HepG2 (cell line): ENCODE results near the gene CDC42SE1. TPM values are rescaled to one million over a fixed set of nuclear protein-coding genes. Genes with fewer than 3 reads are reported as not detected.

ENCODE experiments used
- AGO1 ChIP-seq: fragments of 200-400 bp; formaldehyde crosslinking; IDR thresholded peaks from 2 replicates; pipeline ENCODE4 v1.6.1; 2017; ENCODE audit warnings: mild to moderate bottlenecking, low read depth, low read length, moderate library complexity; ENCODE audit not compliant: poor library complexity, severe bottlenecking
- CEBPB ChIP-seq: IDR thresholded peaks from 2 replicates; pipeline ENCODE4 v1.6.1; 2011; ENCODE audit warnings: low read depth, low read length, improper control_type of control experiment, borderline replicate concordance
- FOSL2 ChIP-seq: sonication (generic); formaldehyde crosslinking; IDR thresholded peaks from 2 replicates; pipeline ENCODE4 v1.4.0; 2020; ENCODE audit warnings: missing genetic modification reagents
- HNF4A ChIP-seq: sonication (generic); formaldehyde crosslinking; IDR thresholded peaks from 2 replicates; pipeline ENCODE4 v1.4.0; 2020; ENCODE audit warnings: missing genetic modification reagents
- MED8 ChIP-seq: sonication (generic); formaldehyde crosslinking; IDR thresholded peaks from 2 replicates; pipeline ENCODE4 v1.8.1; 2023; ENCODE audit warnings: mild to moderate bottlenecking, missing genetic modification reagents; ENCODE audit not compliant: insufficient replicate concordance
- NR2F2 ChIP-seq: IDR thresholded peaks from 2 replicates; pipeline ENCODE4 v1.6.1; 2012; ENCODE audit warnings: low read depth, inconsistent platforms, borderline replicate concordance
- PHF21A ChIP-seq: sonication (generic); formaldehyde crosslinking; IDR thresholded peaks from 2 replicates; pipeline ENCODE4 v1.5.0; 2020; ENCODE audit warnings: mild to moderate bottlenecking, missing genetic modification reagents
- RAD21 ChIP-seq: fragments of 450-650 bp; formaldehyde crosslinking; IDR thresholded peaks from 2 replicates; pipeline ENCODE4 v1.5.0; 2020; ENCODE audit warnings: mild to moderate bottlenecking
- THRA ChIP-seq: sonication (generic); formaldehyde crosslinking; IDR thresholded peaks from 2 replicates; pipeline ENCODE4 v1.4.0; 2020; ENCODE audit warnings: missing genetic modification reagents, borderline replicate concordance
- TMF1 ChIP-seq: sonication (generic); formaldehyde crosslinking; IDR thresholded peaks from 2 replicates; pipeline ENCODE4 v1.8.1; 2022; ENCODE audit warnings: low read depth, missing genetic modification reagents
- TOPORS ChIP-seq: sonication (generic); formaldehyde crosslinking; IDR thresholded peaks from 2 replicates; pipeline ENCODE4 v1.8.0; 2023; ENCODE audit warnings: mild to moderate bottlenecking, missing genetic modification reagents
- ZNF143 ChIP-seq: sonication (generic); formaldehyde crosslinking; IDR thresholded peaks from 2 replicates; pipeline ENCODE4 v1.4.0; 2020; ENCODE audit warnings: missing genetic modification reagents
- ZNF224 ChIP-seq: sonication (generic); formaldehyde crosslinking; IDR thresholded peaks from 2 replicates; pipeline ENCODE4 v1.5.0; 2020; ENCODE audit warnings: mild to moderate bottlenecking, missing genetic modification reagents
- ZNF253 ChIP-seq: sonication (generic); formaldehyde crosslinking; IDR thresholded peaks from 2 replicates; pipeline ENCODE4 v1.8.0; 2022; ENCODE audit warnings: mild to moderate bottlenecking, missing genetic modification reagents, borderline replicate concordance
- ZNF382 ChIP-seq: sonication (generic); formaldehyde crosslinking; IDR thresholded peaks from 2 replicates; pipeline ENCODE4 v1.5.0; 2020; ENCODE audit warnings: missing genetic modification reagents, mild to moderate bottlenecking, borderline replicate concordance
- ZNF432 ChIP-seq: sonication (generic); formaldehyde crosslinking; IDR thresholded peaks from 2 replicates; pipeline ENCODE4 v1.5.0; 2020; ENCODE audit warnings: missing genetic modification reagents, mild to moderate bottlenecking, borderline replicate concordance
- ZNF691 ChIP-seq: sonication (generic); formaldehyde crosslinking; IDR thresholded peaks from 2 replicates; pipeline ENCODE4 v1.4.0; 2020; ENCODE audit warnings: missing genetic modification reagents, low read depth, mild to moderate bottlenecking, borderline replicate concordance
- polyA plus RNA-seq, 8 experiments: library from polyadenylated mRNA; depleted of rRNA in 3 of 8; stranded (reverse) in 7 of 8; unstranded in 1 of 8; fragments of >200 nt; fragmentation: Illumina TruSeq in 4 of 8; extraction: Trizol in 4 of 8; gene quantifications; 2 replicates each; pipeline versions ENCODE4 v1.2.1 to v1.2.3, GENCODE V29; 2011 to 2016; ENCODE audit warnings: low read depth in 4 of 8, missing spikeins in 1 of 8, mixed read lengths in 1 of 8; ENCODE audit not compliant: insufficient read depth in 1 of 8
- total RNA-seq, 5 experiments: library from RNA; depleted of rRNA; stranded (reverse); fragments of >200 nt; fragmentation: Illumina TruSeq; extraction: Trizol; gene quantifications; 2 replicates each; pipeline ENCODE4 v1.2.3, GENCODE V29; 2016; ENCODE audit warnings: low read depth in 1 of 5
- TF ChIP-seq, protein P1 (sequence below): sonication (generic); formaldehyde crosslinking; IDR thresholded peaks from 2 replicates; pipeline ENCODE4 v1.4.0; 2020; ENCODE audit warnings: missing genetic modification reagents
- TF ChIP-seq, protein P2 (sequence below): sonication (generic); formaldehyde crosslinking; IDR thresholded peaks from 2 replicates; pipeline ENCODE4 v1.5.0; 2020; ENCODE audit warnings: mild to moderate bottlenecking, missing genetic modification reagents
- TF ChIP-seq, protein P3 (sequence below): sonication (generic); formaldehyde crosslinking; IDR thresholded peaks from 2 replicates; pipeline ENCODE4 v1.5.1; 2020; ENCODE audit warnings: missing genetic modification reagents, mild to moderate bottlenecking, borderline replicate concordance
- TF ChIP-seq, protein P4 (sequence below): sonication (generic); formaldehyde crosslinking; IDR thresholded peaks from 2 replicates; pipeline ENCODE4 v1.8.1; 2023; ENCODE audit warnings: missing genetic modification reagents, mild to moderate bottlenecking, borderline replicate concordance

Gene CDC42SE1
- total and polyA plus RNA-seq, 2 of the 13 experiments (the other 11 are each of a cell fraction or from before 2014, with no cell fraction given) = 17.6 to 17.9 TPM

- TF ChIP-seq TOPORS (CRISPR knock-in tag) = no peak
- no peak for TF ChIP-seq AGO1
- no peak; the same call in 1 of the 2 replicates for TF ChIP-seq NR2F2
- TF ChIP-seq FOSL2 (CRISPR knock-in tag) = peak; percentile 63
- TF ChIP-seq ZNF382 (CRISPR knock-in tag) = no peak
- TF ChIP-seq, protein P1, sequence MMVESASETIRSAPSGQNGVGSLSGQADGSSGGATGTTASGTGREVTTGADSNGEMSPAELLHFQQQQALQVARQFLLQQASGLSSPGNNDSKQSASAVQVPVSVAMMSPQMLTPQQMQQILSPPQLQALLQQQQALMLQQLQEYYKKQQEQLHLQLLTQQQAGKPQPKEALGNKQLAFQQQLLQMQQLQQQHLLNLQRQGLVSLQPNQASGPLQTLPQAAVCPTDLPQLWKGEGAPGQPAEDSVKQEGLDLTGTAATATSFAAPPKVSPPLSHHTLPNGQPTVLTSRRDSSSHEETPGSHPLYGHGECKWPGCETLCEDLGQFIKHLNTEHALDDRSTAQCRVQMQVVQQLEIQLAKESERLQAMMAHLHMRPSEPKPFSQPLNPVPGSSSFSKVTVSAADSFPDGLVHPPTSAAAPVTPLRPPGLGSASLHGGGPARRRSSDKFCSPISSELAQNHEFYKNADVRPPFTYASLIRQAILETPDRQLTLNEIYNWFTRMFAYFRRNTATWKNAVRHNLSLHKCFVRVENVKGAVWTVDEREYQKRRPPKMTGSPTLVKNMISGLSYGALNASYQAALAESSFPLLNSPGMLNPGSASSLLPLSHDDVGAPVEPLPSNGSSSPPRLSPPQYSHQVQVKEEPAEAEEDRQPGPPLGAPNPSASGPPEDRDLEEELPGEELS = peak; percentile 40; the same call in 1 of the 2 replicates
- TF ChIP-seq ZNF691 (CRISPR knock-in tag) = peak; percentile 65; the same call in 1 of the 2 replicates
- TF ChIP-seq THRA (CRISPR knock-in tag) = peak; percentile 77
- peak; percentile 95 for TF ChIP-seq CEBPB
- TF ChIP-seq ZNF224 (CRISPR knock-in tag) = no peak
- no peak for TF ChIP-seq HNF4A
- TF ChIP-seq TMF1 = no peak
- TF ChIP-seq, protein P2, sequence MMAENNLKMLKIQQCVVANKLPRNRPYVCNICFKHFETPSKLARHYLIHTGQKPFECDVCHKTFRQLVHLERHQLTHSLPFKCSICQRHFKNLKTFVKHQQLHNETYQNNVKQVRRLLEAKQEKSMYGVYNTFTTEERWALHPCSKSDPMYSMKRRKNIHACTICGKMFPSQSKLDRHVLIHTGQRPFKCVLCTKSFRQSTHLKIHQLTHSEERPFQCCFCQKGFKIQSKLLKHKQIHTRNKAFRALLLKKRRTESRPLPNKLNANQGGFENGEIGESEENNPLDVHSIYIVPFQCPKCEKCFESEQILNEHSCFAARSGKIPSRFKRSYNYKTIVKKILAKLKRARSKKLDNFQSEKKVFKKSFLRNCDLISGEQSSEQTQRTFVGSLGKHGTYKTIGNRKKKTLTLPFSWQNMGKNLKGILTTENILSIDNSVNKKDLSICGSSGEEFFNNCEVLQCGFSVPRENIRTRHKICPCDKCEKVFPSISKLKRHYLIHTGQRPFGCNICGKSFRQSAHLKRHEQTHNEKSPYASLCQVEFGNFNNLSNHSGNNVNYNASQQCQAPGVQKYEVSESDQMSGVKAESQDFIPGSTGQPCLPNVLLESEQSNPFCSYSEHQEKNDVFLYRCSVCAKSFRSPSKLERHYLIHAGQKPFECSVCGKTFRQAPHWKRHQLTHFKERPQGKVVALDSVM (CRISPR knock-in tag) = 0 out of 2 replicates have a peak, but pooled peaks have one; percentile 55
- no peak for TF ChIP-seq ZNF432 (CRISPR knock-in tag)
- peak; percentile 66; the same call in 1 of the 2 replicates for TF ChIP-seq RAD21 (CRISPR knock-in tag)
- TF ChIP-seq, protein P3, sequence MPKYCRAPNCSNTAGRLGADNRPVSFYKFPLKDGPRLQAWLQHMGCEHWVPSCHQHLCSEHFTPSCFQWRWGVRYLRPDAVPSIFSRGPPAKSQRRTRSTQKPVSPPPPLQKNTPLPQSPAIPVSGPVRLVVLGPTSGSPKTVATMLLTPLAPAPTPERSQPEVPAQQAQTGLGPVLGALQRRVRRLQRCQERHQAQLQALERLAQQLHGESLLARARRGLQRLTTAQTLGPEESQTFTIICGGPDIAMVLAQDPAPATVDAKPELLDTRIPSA (CRISPR knock-in tag) = no peak
- TF ChIP-seq ZNF253 (CRISPR knock-in tag) = no peak
- TF ChIP-seq MED8 (CRISPR knock-in tag) = peak; percentile 56
- peak; percentile 79 for TF ChIP-seq PHF21A (CRISPR knock-in tag)
- TF ChIP-seq, protein P4, sequence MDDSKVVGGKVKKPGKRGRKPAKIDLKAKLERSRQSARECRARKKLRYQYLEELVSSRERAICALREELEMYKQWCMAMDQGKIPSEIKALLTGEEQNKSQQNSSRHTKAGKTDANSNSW = no peak
- no peak; the same call in 1 of the 2 replicates for TF ChIP-seq ZNF143 (CRISPR knock-in tag)
Observed at GRCh38 chr1:151059109-151060006, at the start of gene CDC42SE1 (continued).
